Panc1 (cell line): Measurements from ENCODE around the gene PROKR2. TPM values are rescaled to one million over a fixed set of nuclear protein-coding genes. Genes with fewer than 3 reads are reported as not detected.

Source experiments
- ATAC-seq: fragments of 200-7000 bp; cut with Tn5 transposase; 2 replicates; pipeline ENCODE4 v1.9.1; 2020; ENCODE audit warnings: mild to moderate bottlenecking, moderate library complexity
- BruUV-seq: library from RNA; stranded (reverse); fragments of 400-500 nt; replicated peaks from 2 replicates; lab custom pipeline; 2021; lab: Mats Ljungman, UMichigan
- CTCF ChIA-PET: fragments of 300-600 bp; sonication (Branson Sonifier 250); formaldehyde crosslinking; loops from one replicate; lab custom pipeline; 2022; ENCODE audit warnings: antibody characterized with exemption; lab: Charles Lee
- POLR2A ChIA-PET: fragments of 300-600 bp; sonication (Branson Sonifier 250); formaldehyde crosslinking; loops from one replicate; lab custom pipeline; 2022; ENCODE audit warnings: antibody characterized with exemption; lab: Charles Lee
- DNase-seq: peaks from one replicate; pipeline ENCODE4 v3.0.0-alpha.2; 2010; ENCODE audit warnings: low read depth, low spot score
- H3K27ac ChIP-seq: 2 replicates; pipeline ENCODE4 v1.5.1; 2011; ENCODE audit warnings: mild to moderate bottlenecking, low read length, inconsistent platforms
- H3K27me3 ChIP-seq: fragments of 200-500 bp; sonication (Bioruptor generic); 2 replicates; pipeline ENCODE4 v1.6.0; 2014; ENCODE audit warnings: low read length, inconsistent platforms; ENCODE audit not compliant: control insufficient read depth, insufficient read depth
- H3K36me3 ChIP-seq: fragments of 200-500 bp; sonication (Bioruptor generic); 2 replicates; pipeline ENCODE4 v1.5.1; 2014; ENCODE audit warnings: inconsistent platforms, mild to moderate bottlenecking, low read length, moderate library complexity; ENCODE audit not compliant: control insufficient read depth, insufficient read depth
- H3K4me1 ChIP-seq: 2 replicates; pipeline ENCODE4 v1.5.1; 2011; ENCODE audit warnings: inconsistent platforms, mild to moderate bottlenecking, low read length, moderate library complexity; ENCODE audit not compliant: control insufficient read depth, insufficient read depth
- H3K4me3 ChIP-seq, 2 experiments: 2 replicates each; pipeline ENCODE4 v1.5.1; 2011 to 2012; ENCODE audit warnings: low read depth in 2 of 2, low read length in 2 of 2, mild to moderate bottlenecking in 2 of 2, inconsistent platforms in 1 of 2, moderate library complexity in 1 of 2
- H3K9me3 ChIP-seq: fragments of 200-500 bp; sonication (Bioruptor generic); 2 replicates; pipeline ENCODE4 v1.5.1; 2014; ENCODE audit warnings: low read depth, mild to moderate bottlenecking, inconsistent platforms, low read length, moderate library complexity; ENCODE audit not compliant: control insufficient read depth, insufficient read depth
- CTCF ChIP-seq: fragments of 450-650 bp; IDR thresholded peaks from 2 replicates; pipeline ENCODE4 v1.5.1; 2017; ENCODE audit warnings: mild to moderate bottlenecking
- POLR2AphosphoS5 ChIP-seq: IDR thresholded peaks from 2 replicates; pipeline ENCODE4 v1.6.1; 2012; ENCODE audit warnings: mild to moderate bottlenecking, low read depth, low read length, moderate library complexity
- REST ChIP-seq, 2 experiments: IDR thresholded peaks; 2 replicates each; pipeline ENCODE4 v1.6.1; 2011 to 2012; ENCODE audit warnings: low read depth in 2 of 2, control low read depth in 1 of 2, low read length in 1 of 2, mild to moderate bottlenecking in 1 of 2, moderate library complexity in 1 of 2; ENCODE audit not compliant: insufficient read depth in 1 of 2
- SIN3A ChIP-seq: IDR thresholded peaks from 2 replicates; pipeline ENCODE4 v1.6.1; 2012; ENCODE audit warnings: low read depth, mild to moderate bottlenecking, low read length, moderate library complexity, borderline replicate concordance; ENCODE audit not compliant: insufficient read depth
- TCF7L2 ChIP-seq: IDR thresholded peaks from 2 replicates; pipeline ENCODE4 v1.6.1; 2011; ENCODE audit warnings: mild to moderate bottlenecking, low read depth, low read length, inconsistent platforms
- in situ Hi-C: cut with HindIII; loops from 2 replicates; pipeline ENCODE4 v1.10.0; 2016; ENCODE audit warnings: low sequenced_read_pairs, low pct_unique_long_range_greater_than_20kb
- intact Hi-C: fragments of 100-400 bp; cut with micrococcal nuclease; formaldehyde crosslinking; loops from one replicate; pipeline ENCODE4 v1.10.0; 2022; ENCODE audit not compliant: unreplicated experiment
- total RNA-seq: library from RNA; stranded (reverse); gene quantifications from one replicate; pipeline ENCODE4 v1.2.1, GENCODE V29; 2021; ENCODE audit not compliant: unreplicated experiment

The PROKR2 gene
- total RNA-seq, 1 experiment from 2014 or later: not detected

GRCh38 chr20:5361176-5361575 is 44.4 kb upstream of the PROKR2 start:
- Histone ChIP-seq H3K27ac (no peak overlapping the region), H3K36me3 (no peaks in the 10 kb centered on the region), H3K9me3 (no peaks in the 10 kb centered on the region), H3K4me3 (no peak overlapping the region), H3K4me1 (no peaks in the 10 kb centered on the region), H3K27me3 (0 out of 2 replicates have a peak, but pooled peaks cover 4% of the 10 kb centered on the region)
- ATAC-seq (no peak), DNase-seq (no peak)
- POLR2A ChIA-PET: no interaction called here
- no TSS peak for BruUV-seq
- CTCF ChIA-PET: no interaction called here
- intact Hi-C loops (no loop called here), in situ Hi-C loops (no loop called here)
- TF ChIP-seq SIN3A: no peak
- TF ChIP-seq REST (IDR thresholded peaks at IDR 0.05; ENCODE audit: insufficient read depth in 1 of 2, low read depth in 2 of 2, low read length in 1 of 2): no peak
- no peak for TF ChIP-seq POLR2AphosphoS5
- TF ChIP-seq TCF7L2: no peak
- no peak for TF ChIP-seq CTCF

- H3K27ac ChIP-seq: no peak overlapping the region
- in situ Hi-C loops: no loop called here
- no peaks in the 10 kb centered on the region for H3K9me3 ChIP-seq
- CTCF ChIA-PET: no interaction called here
- H3K27me3 ChIP-seq: 0 out of 2 replicates have a peak, but pooled peaks cover 4% of the 10 kb centered on the region
- TF ChIP-seq TCF7L2 (no peak), POLR2AphosphoS5 (no peak), SIN3A (no peak), CTCF (no peak), REST (IDR thresholded peaks at IDR 0.05; ENCODE audit: insufficient read depth in 1 of 2, low read depth in 2 of 2, low read length in 1 of 2) (no peak)
- POLR2A ChIA-PET: no interaction called here
- no peak for DNase-seq
- no TSS peak for BruUV-seq
- no peak for ATAC-seq
- H3K4me3 ChIP-seq: no peak overlapping the region
- intact Hi-C loops: no loop called here
- H3K4me1 ChIP-seq: no peaks in the 10 kb centered on the region
- H3K36me3 ChIP-seq: no peaks in the 10 kb centered on the region
Observed at GRCh38 chr20:5357946-5358345, 41.2 kb upstream of the PROKR2 start.
